ENCODE data around the gene HESX1.

Gene HESX1

DNA sequence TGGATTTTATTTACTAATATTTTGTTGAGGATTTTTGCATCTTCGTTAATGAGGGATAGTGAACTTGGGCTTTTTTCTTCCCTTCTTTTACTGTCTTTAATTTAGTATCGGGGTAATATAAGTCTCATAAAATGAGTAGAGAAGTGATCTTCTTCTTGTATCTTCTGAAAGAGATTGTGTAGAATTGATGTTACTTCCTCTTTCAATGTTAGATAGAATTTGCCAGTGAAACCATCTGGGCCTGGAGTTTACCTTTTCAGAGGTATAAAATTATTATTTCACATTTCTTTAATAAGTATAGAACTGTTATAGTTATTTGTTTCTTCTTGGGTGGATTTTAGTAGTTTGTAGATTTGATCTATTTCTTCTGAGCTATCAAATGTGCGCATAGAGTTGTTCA, 7.8 kb downstream of the HESX1 start:
- H3K4me3 ChIP-seq (ENCODE audit: low read depth, low read length): no peak overlapping the region
- no peak for DNase-seq (ENCODE audit: low read depth, low spot score)
- TF ChIP-seq, protein P1, sequence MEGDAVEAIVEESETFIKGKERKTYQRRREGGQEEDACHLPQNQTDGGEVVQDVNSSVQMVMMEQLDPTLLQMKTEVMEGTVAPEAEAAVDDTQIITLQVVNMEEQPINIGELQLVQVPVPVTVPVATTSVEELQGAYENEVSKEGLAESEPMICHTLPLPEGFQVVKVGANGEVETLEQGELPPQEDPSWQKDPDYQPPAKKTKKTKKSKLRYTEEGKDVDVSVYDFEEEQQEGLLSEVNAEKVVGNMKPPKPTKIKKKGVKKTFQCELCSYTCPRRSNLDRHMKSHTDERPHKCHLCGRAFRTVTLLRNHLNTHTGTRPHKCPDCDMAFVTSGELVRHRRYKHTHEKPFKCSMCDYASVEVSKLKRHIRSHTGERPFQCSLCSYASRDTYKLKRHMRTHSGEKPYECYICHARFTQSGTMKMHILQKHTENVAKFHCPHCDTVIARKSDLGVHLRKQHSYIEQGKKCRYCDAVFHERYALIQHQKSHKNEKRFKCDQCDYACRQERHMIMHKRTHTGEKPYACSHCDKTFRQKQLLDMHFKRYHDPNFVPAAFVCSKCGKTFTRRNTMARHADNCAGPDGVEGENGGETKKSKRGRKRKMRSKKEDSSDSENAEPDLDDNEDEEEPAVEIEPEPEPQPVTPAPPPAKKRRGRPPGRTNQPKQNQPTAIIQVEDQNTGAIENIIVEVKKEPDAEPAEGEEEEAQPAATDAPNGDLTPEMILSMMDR (IDR thresholded peaks at IDR 0.05; ENCODE audit: low read depth, low read length): no peak
- in situ Hi-C loops (cut with HindIII; ENCODE audit: low sequenced_read_pairs): no loop called here

DNA sequence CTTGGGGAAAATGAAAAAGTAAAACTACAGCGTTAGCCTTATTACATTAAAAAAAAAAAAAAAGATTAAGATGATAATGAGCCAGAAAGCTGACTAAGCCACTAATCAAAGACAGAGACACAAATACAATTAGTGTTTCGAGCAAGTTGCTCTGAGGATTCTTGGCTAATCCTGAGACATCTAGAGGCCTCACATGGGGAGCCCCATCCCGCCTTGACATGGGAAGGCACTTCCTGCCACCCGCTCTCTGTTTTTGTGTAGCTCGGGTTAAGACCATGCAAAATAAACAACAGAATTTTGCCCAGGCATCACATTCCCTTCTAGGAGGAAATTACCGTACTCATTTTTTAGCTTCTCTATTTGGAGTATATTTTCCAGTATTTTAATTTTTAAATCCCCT, 15.3 kb downstream of the HESX1 start:
- DNase-seq (ENCODE audit: low read depth, low spot score): no peak
- in situ Hi-C loops (cut with HindIII; ENCODE audit: low sequenced_read_pairs): no loop called here
- TF ChIP-seq, protein P1 (IDR thresholded peaks at IDR 0.05; ENCODE audit: low read depth, low read length): no peak
- H3K4me3 ChIP-seq (ENCODE audit: low read depth, low read length): no peak overlapping the region

DNA sequence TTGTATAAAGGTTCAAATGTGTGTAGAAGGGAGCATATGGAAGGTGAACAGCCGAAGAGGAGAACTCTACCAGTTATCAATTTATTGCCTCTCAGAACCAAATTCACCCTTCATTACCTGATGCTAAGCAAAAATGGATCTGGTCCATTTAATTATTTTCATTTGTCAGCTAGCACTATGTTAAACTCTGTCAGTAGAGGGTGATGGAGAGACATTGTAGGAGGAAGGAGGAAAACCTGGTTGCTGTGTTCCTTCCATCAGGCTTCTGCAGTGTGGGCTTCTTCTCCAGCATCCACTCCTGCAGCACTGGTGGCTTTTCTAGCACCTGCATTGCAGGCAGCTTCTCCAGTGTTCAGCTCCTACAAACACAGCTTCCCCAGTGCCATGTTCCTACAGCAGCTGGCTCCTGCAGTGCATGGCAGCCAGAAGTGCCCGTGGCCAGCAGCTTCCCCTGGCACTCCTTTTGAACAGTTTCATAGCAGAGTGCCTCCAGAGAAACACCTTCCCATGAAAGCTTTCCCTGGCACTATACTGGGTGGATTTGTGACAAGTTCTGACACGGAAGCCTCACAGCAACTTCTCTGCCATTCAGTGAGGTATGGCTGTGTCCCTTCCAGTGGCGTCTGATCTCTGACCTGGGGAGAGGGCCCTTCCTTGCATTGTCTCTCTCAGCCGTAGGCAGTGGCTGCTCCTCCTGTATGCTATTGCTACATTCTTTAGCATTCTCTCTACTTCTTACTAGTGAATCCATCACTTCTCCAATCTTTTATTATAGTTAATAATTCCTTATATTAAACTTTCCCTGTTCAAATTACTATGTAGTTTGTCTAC, 20.0 kb downstream of the HESX1 start:
- TF ChIP-seq, protein P1 (IDR thresholded peaks at IDR 0.05; ENCODE audit: low read depth, low read length): peak; percentile 47
- in situ Hi-C loops (cut with HindIII; ENCODE audit: low sequenced_read_pairs): no loop called here
- H3K4me3 ChIP-seq (ENCODE audit: low read depth, low read length): no peak overlapping the region
- DNase-seq (ENCODE audit: low read depth, low spot score): no peak

DNA sequence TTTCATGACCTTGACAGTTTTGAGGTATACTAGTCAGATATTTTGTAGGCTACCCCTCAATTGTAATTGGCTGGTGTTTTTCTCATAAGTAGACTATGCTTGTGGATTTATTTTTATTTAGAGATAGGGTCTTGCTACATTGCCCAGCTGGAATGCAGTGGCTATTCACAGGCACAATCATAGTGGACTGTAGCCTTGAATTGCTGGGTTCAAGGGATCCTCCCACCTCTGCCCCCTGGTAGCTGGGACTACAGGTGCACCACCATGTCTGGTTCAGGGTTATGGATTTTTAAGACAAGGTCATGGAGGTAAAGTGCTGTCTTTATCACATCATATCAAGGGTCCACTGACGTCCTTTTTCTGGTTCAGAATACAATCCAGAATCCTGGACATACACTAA, 23.7 kb downstream of the HESX1 start:
- in situ Hi-C loops (cut with HindIII; ENCODE audit: low sequenced_read_pairs): no loop called here

DNA sequence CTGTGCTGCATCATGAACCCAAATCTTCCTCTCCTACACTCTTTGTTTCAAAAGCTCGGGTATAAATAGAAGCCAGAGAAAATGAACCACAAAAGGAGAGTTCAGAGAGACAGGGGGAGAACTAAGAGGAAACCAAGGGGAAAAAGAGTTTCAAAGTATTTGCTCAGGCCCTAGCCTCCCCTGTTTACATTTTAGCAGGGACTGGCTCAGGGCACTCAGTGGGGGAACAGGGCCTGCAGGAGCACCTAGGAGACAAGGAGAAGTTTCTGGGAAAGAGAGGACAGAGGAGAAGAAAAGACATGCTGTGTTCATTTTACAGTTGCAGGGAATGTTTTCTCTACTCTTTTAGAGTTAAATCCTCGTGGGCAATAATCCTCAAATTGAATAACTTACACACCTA, 26.1 kb downstream of the HESX1 start:
- no peak overlapping the region for H3K4me3 ChIP-seq (ENCODE audit: low read depth, low read length)
- no peak for DNase-seq (ENCODE audit: low read depth, low spot score)
- TF ChIP-seq, protein P1 (IDR thresholded peaks at IDR 0.05; ENCODE audit: low read depth, low read length): no peak
- in situ Hi-C loops (cut with HindIII; ENCODE audit: low sequenced_read_pairs): no loop called here

More for the DNA sequence above, 23.7 kb downstream of the HESX1 start:
- H3K4me3 ChIP-seq (ENCODE audit: low read depth, low read length): no peak overlapping the region
- DNase-seq (ENCODE audit: low read depth, low spot score): no peak
- TF ChIP-seq, protein P1 (IDR thresholded peaks at IDR 0.05; ENCODE audit: low read depth, low read length): no peak

DNA sequence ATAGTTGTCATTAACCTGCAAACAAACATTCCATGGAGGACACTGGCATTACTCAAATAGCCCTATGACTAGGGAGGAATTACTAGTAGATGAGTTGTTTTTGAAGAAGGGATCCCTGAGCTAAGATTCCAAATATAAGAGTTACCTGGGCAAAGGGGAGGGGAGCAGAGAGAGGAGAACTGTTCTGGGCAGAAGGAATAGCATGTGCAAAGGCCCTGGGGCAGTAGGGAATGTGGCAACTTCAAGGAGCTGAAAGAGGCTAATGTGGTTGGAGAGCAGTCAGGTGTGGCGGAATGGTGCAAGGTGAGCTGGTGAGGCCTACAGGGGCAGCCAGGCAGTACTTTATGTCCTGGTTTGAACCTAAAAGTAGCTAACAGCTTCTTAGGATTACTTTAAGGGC, 28.8 kb downstream of the HESX1 start:
- in situ Hi-C loops (cut with HindIII; ENCODE audit: low sequenced_read_pairs): no loop called here
- TF ChIP-seq, protein P1 (IDR thresholded peaks at IDR 0.05; ENCODE audit: low read depth, low read length): no peak
- no peak for DNase-seq (ENCODE audit: low read depth, low spot score)
- no peak overlapping the region for H3K4me3 ChIP-seq (ENCODE audit: low read depth, low read length)

Data from astrocyte of the spinal cord (primary cell).